Measurements from ENCODE around the gene CFAP61.

CFAP61 gene

DNA sequence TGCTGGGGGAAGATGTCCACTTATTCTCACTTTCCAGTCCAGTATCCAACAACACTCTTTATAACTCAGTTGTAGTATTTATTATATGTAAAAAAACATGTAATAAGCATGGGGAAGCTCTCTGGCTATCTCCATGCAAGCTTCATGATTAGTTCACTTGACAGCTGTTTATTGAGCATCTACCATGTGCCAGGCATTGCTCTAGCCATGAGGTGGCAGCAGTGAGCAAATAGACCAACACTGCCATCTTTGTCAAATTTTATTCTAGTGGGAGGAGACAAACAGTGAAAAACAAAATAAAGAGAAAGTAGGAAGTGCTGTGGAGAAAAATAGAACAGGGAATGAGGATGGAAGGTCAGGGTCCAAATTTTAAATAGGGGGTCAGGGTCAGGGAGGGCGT is 131.8 kb downstream of the CFAP61 start:
- no peak for DNase-seq

DNA sequence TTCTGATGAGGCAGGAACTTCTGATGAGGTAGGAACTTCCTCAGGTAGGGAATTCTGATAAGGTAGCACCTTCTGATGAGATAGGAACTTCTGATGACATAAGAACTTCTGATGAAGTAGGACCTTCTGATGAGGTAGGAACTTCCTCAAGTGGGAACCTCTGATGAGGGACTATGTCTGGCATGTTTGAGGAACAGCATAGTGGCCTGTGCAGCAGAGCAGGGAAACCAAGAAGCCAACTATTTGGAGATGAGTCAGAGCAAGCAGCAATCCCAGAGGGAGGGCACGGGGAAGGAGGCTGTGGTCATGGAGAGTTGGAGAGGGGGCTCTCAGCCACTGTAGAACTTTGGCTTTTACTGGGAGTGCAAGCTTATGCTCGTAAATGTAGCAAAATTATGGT is 132.4 kb downstream of the CFAP61 start:
- DNase-seq: no peak

DNA sequence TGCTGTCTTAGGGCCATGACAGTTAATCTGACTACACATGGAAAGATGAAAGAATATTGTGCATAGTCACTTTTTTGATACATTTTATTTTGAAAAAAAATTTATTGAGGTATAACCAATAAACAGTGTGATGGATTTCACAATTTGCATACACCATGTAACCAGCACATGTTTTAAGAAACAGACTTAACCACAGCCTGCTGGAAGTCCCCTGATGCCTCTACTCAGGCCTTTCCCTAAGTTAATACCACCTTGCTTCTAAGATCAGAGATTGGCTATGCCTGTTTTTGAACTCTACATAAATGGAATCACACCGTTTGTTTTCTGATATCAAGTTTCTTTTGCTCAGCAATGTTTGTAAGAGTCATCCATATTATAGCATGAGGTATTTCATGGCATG is 136.3 kb downstream of the CFAP61 start:
- DNase-seq: no peak

DNA sequence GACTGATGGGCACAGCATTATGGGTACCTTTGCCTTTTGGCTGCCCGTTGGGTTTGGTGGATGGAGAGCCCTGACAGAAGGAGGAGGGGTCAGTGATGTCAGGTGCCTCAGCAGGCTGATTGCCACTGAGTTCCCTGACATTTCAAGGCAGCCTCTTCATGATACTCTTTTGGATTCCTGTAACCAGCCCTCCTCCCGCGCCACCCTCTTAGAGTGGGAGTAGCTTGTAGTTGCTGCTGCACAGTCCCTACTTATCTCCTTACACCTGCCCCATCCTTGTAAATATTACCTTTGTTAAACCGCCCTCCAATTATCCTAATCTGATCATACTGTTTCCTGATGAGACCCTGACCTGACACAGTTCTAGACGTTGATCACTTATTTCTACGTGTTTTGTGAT is 140.0 kb downstream of the CFAP61 start:
- DNase-seq: no peak

DNA sequence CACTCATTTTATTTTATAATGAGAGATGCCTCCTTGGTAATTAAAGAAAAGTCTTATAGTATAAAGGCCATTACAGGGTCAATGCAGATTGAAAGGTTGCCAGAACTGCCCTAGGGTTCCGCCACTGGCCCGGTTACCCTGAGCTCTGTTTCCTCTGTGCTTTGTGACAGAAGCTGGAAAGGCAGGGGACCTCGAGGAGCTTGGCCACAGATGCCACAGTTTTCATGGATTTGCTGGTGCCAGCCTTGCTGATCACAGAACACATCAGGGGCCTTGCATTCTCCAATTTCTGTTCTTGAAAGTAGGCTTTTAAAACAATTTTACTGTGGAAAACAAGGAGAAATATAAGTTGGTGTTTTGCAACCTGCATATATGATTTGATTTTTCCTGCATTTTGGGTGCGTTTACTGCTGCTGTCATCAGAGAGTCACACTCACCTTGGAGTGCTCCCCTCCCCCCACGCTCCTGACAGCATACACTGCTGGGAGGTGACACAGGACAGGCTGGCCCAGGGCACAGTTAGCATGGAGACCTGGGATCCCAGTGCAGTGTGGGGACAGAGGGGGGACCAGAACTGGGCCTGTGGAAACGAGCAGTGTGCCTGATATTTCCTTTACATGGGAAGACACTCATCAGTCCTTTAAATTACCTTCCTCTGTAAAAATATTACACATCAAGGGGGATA is 142.8 kb downstream of the CFAP61 start:
- no peak for DNase-seq

DNA sequence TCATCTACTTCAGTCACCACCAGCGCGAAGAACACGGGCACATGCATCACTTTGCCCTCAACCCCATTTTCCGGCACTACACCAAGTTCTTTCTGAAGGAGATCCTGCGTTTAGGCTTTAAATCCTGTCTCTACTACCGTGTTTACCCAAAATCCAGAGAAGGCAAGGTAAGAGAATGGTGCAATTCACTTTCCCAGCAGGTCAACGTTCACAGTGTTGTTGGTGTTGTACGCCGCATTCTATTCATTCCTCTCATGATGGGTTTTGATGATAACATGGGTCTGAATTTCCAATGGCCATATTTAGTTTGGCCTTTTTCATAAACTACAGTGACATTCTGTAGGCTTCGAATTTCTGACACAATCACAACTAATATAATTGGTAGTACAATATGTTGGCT is 144.3 kb downstream of the CFAP61 start:
- no peak for DNase-seq

DNA sequence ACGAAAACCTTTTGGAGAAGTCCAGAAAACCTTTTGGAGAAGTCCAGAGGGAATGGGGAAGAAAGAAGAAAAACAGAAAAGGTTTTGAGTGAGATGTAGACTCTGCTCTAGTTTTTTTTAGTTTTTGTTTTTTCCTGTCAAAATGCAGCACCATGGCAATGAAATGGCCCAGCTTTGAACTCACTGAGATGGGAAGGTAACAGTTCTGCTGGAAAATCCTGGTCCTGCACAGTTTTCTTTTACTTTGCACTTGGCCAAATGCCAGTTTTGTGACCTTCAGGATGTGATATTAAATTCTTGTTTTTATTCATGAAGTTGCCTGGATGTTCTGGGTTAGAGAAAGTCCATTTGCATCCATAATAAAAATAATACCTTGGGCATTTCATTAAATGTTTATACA is 145.7 kb downstream of the CFAP61 start:
- DNase-seq: no peak

DNA sequence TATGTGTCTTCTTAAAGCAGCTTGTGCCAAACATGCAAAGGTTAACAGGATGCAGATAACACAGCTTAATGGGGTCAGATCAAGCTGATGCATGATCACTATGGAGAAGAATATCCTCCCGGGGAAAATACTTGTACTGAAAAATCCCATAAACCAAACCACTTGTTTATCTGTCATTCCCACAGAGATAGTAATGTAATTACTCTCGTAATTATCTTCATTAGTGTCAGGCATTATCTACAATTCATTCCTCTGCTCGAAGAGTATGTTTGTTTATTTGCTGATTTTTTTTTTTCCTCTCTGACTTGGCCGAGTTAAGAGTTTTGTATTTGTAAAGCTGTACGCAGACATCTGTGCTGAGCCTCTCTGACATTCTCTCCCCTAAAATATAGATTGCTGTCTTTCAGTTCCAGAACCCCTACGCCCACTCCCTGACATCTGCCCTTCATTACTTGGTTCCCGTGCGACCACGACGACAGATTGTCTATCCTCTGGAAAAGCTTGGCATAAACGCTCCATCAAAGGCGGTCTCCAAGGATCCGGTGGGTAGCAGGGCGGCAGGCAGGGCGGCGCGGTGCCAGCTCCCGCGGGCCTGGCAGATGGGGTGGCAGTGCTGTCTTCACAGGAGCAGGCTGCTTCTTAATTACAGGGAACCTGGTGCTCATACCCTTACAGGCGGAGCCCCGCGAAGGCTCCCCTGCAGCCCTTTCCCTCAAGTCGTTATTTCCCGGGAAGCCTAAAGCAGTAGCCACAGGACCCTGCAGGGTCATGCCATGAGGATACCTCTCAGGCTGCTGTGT is 147.2 kb downstream of the CFAP61 start:
- DNase-seq: no peak

DNA sequence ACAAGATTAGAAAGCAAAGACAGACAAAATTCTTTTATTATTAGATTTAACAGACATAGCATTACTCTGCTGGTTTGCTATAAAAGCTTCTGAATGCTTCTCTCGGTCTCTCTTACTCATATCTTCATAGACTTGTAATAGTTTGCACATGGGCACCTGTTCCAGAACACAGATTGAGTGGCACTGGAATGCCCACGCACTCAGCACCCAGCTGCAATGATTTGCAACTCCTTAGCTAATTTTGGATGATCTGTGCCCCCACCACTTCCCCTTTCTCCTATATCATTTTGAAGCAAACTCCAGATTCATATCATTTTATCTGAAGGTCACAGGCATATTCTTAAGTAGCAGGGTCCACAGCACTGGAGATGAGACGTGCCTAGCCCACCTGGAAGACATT is 148.8 kb downstream of the CFAP61 start:
- no peak for DNase-seq

DNA sequence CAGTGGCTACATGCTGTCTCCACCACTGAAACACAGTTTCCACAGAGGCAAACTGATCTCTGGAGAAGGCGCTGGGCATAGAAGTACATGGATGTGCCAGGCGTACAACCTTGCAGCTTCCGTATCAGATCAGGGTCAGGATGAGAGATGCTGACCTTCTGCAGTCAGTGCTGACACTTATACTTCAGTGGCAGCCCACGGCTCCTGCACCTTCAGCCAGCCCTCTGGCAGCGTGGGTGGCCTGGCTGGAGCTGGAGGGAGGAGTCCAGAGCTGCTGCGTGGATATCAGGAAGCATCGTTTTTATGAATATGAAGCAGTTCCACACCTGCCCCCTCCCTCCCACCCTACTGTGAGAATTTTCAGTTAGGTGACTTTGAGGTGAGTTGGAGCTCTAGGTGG is 149.3 kb downstream of the CFAP61 start:
- DNase-seq: no peak

DNA sequence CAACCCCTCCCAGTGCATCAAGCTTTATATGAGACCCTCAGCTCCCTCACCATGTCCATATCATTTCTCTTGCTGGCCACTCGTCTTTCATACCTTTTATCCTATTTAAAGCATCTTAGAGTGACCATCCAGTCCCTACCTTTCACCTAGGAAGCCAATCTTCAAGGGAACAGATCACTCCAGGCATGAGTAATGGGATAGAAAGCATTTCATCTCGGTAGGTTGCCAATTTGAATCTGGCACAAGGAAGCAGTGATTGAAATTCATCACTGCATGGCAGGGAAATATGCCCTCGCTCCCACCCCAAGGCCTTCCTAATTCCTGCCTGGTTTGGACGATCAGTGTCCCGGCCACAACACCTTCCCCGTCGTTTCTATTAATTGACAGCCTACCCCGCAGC is 150.4 kb downstream of the CFAP61 start:
- no peak for DNase-seq

DNA sequence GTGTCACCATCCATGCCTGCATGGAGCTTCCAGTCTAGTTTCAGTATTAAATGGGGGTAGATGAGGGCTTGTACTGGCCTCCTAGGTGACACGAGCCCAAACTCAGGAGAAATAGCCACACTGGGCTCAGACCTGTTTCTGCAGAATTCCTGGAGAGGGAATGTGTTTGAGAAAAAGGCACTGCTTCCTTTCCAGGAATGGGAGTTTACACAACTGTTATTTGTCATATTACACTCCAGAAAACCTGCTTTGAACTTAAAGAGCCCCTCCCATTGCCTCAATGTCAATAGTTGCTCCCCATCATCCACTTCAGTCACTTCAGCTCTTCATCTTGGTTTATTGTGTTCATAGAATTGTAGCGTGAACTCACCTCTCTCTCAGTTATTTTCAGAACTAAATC is 151.5 kb downstream of the CFAP61 start:
- no peak for DNase-seq

DNA sequence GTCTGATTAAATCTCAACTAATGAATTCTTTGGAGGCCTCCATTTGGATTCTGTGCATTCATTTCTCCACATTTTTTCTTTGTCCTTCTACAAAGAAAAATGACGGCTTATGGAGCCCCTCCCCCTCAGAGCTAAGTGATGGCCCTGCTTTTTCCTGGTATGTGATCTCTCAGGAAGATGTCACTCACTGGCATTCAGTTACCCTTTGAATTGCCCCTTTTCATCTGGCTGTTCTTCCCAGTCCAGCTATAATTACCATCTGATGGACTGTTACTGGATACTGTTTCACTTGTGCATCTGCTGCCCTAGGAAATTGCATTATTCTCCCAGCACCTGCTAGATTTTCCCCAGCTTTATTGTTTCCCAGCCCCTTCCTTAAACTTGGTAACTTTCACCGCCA is 151.9 kb downstream of the CFAP61 start:
- peak; percentile 10 to 22 for DNase-seq

DNA sequence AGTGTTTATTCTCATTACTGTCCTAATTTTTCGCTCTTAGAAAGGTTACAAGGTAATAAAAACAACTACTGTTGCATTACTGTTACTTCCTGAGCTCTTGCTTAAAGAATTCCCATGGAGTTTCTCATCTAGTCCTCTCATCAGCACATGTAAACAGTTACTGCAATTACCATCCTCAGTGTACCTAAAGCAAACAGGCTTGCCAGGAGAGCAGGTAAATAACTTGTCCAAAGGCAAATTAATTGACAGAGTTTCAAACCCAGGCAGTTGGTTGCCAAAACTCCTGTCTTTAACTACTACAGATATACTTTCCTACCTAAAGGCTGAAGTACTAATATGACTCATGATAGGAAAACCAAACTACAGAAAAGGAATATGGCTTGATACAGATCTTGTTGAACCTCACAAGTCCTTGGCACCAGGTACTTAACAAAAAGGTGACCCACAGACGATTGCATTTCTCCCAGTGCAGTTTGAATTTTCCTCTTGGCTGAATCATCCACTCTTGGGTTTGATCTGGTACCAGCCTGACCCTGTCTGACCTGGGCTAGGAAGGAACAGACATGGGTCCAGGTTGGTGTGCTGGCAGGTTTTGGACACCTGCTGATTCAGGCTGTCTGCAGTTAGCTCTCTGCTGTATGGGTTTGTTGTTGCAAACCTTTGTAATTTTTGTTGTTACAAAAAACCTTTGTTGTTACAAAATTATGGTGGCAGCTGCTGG is 153.0 kb downstream of the CFAP61 start:
- DNase-seq: peak in 1 of 2 experiments; percentile 22

DNA sequence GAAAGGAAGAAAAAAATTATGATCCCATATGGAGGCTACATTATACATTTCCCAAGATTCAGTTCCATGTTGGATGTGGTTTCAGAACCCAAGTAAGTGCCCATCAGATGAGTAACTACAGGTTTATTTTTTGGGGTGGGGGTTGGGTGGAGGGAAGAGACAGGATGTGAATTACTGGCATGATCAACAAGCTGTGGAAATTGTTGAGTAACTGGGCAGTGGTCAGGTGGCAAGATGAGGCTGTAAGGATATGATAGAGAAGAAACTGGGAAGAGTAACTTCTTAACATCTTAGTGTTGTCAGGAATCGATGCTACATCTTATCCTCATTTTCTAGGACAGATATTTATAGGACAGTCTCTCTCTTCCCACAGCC is 153.5 kb downstream of the CFAP61 start:
- DNase-seq: no peak

DNA sequence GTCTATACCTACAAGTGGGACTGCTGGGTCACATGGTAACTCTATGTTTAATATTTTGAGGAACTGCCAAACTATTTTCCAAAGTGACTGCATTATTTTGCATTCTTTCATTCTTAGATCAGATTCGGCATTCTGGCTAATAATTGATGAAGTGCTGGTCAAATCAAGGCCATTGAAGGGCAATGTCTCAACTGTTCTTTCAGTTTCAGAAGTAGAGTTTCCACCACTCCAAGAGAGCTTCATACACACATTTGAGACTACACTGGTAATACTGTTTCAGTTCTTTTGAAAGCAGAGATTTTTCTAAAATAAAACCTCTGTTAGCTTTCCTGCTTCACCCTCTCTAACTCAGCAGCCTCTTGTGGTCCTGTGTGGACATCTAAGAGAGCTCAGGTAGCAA is 154.5 kb downstream of the CFAP61 start:
- DNase-seq: no peak

DNA sequence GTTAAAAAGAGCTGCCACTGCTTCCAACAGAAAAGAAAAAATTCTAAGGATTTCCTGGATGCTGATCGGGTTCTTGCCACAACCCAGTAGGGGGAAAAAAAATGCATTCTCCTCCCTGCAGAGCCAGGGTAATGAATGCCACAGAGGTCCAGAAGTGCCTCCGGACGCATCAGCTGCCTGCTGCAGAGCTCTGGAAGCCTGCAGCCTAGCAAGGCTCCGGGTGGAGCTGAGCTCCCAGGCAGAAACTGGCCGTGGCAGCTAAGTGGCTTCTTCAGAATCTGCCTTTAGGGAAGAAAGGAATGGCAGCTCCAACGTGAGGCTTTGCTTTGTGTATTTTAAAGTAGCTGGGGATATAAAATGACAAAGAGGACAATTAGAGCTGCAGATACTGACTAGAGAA is 155.0 kb downstream of the CFAP61 start:
- peak in 1 of 2 experiments; percentile 14 for DNase-seq

DNA sequence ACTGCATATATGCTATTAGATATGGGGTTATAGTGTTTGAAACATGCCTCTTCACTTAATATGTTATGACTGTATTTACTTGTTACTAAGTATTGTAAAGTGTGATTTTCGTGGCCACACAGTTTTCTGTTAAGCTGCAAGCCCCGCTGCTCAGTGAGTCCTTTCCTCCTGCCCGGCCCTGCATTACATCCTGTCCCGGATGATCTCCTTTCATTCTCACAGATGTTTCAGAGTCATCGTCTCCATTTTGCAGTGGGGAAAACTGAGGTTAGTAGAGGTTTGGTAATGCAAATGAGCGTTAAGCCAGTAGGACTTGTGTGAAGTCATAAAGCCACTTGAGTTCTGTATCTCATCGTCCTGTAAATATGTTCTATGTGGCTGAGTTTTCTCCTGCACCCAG is 155.5 kb downstream of the CFAP61 start:
- DNase-seq: no peak

DNA sequence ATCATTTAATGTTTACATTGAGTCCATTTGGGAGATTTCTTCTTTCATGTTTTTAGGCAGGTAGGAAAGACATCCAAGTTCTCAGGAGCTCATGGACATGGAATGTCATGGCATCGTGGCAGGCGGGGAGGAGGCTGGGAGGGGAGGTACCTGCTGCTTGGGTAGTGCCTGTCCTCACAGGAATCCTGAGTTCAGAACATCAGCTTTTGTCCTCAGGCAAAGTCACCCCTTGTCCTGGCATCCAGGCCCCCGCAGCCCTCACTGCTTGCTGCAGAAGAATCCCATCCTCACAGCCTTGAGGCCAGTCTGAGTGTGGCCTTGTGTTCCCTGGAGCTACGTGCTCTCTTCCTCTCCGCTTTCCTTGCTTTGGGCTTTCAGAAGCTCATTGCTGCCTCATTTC is 157.4 kb downstream of the CFAP61 start:
- no peak for DNase-seq

DNA sequence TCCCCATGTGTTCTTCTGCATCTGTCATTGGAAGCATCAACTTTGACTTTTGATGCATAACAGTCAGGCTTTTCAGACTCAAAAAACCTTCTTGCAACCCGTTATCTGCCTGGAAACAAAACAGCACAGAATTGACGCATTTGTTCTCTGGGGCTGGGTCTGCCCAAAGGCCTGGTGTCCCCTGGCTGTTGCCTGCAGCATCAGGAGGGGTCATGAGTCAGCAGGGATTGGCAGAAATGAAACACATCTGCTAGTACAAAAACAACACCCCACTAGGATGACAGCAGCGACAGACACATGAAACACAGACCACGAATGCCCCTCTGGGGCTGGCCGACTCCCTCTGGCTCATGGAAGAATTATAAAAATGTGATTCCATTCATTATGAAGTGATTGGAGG is 158.0 kb downstream of the CFAP61 start:
- no peak for DNase-seq

DNA sequence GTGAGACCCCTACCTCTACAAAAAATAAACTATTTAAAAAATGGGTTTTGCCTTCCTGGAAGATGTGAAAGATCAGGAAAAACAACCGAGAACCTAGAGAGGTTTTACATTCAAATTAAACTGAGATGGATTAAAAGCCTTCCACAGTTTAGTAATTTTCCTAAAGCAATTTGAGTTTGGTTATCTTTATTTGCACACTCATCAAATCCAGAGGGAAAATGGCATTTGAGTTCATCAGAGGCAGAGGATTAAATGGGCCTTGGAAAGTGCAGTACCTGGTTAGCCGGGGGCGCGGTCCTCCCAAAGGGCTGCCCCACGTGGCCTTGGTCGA is 158.6 kb downstream of the CFAP61 start:
- peak; percentile 81 to 86 for DNase-seq

DNA sequence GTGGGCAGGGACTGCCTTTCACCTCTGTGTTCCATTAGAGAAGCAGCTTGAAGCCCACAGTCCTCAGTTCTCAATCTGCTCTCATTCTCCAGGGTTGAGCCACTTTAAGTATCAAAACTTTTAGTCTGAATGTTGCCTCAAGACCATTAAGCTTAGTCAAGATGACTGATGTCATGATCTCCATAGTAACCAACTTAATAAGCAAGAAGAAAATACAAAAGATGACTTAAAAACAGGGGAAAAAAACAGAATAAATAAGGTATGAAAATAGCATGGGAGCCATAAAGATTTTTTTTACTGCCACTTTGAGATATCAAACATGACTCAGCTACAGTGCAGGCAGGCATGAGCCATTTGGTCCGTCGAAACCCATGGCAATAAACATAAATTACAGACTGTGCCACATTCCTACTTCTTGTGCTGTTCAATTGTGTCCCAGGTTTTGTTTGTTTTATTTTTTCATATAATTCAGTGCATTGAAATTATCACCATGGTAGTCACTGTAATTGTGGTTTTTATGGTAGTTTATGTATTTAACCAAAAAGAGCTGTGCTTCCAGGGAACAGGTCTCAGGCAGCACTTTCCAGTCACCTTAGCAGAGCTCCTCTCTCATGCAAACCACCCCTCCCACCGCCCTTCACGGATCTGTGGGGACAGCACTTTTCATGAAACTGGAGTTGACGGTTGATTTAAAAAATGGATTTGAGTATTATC is 159.1 kb downstream of the CFAP61 start:
- DNase-seq: peak; percentile 16 to 54

DNA sequence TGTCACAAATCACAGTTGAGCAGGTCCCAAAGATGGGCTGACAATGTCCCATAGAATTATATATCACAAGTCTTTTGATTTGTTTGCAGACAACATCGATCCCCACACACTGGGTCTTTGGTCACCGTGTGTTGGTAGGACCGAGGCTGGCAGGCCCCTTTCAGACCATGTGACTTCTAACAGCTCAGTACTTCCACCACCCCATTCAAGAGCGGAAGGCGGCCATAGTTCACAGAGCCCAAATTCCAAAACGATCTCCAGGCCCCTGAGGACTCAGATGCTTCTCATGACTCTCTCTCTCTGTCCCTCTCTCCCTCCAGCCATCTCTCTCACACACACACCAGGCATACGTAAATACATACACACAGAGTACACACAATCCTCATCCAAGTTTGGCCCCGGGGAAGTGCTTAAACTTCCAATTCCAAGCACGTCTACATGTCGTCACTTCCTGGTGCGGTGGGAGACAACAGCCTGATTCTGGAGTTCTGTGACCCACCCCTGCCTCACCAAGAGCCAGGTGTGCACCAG is 159.7 kb downstream of the CFAP61 start:
- peak in 1 of 2 experiments; percentile 54 for DNase-seq
